Left lung (tissue), 14 donors: Measurements from ENCODE around the gene C14orf180. TPM values are rescaled to one million over a fixed set of nuclear protein-coding genes. Genes with fewer than 3 reads are reported as not detected.

Experiments
- ATAC-seq: fragments of 200-7000 bp; cut with Tn5 transposase; one replicate; pipeline ENCODE4 v1.9.1; 2020; ENCODE audit warnings: moderate library complexity
- DNase-seq, 4 donors: peaks; one replicate each; pipeline ENCODE4 v3.0.0-alpha.2; 2013 to 2020
- H3K27ac ChIP-seq, 2 donors: fragments of 200-600 bp; sonication (generic) in 1 of 2; one replicate each; pipeline versions ENCODE4 v1.5.0 to v1.8.0; 2020 to 2021
- H3K27me3 ChIP-seq, 2 donors: fragments of 200-600 bp; sonication (generic) in 1 of 2; one replicate each; pipeline versions ENCODE4 v1.5.0 to v1.8.0; 2020 to 2021
- H3K36me3 ChIP-seq, 2 donors: fragments of 200-600 bp; sonication (generic) in 1 of 2; one replicate each; pipeline versions ENCODE4 v1.5.0 to v1.8.0; 2020 to 2021
- H3K4me1 ChIP-seq, 2 donors: fragments of 200-600 bp; one replicate each; pipeline ENCODE4 v1.8.0; 2021
- H3K4me3 ChIP-seq, 2 donors: fragments of 200-600 bp; sonication (generic) in 1 of 2; one replicate each; pipeline versions ENCODE4 v1.5.0 to v1.8.0; 2020 to 2021; ENCODE audit warnings: mild to moderate bottlenecking in 1 of 2
- H3K9me3 ChIP-seq, 2 donors: fragments of 200-600 bp; sonication (generic) in 1 of 2; one replicate each; pipeline versions ENCODE4 v1.5.0 to v1.8.0; 2020 to 2021
- CTCF ChIP-seq, 2 donors: fragments of 200-600 bp; sonication (generic) in 1 of 2; IDR thresholded peaks; one replicate each; pipeline versions ENCODE4 v1.5.0 to v1.8.0; 2021; ENCODE audit warnings: antibody characterized with exemption in 2 of 2
- intact Hi-C, 2 donors: fragments of 100-400 bp; cut with DNase I; formaldehyde crosslinking; loops; one replicate each; pipeline versions ENCODE4 v1.11.2 to v1.14.2; 2022
- long read RNA-seq, 12 donors: library from polyadenylated mRNA in 2 of 12; unstranded in 2 of 12; transcript quantifications; one replicate each; pipeline ENCODE4 v2.0.0 and lab custom pipeline, GENCODE V29; 2019 to 2026
- polyA plus RNA-seq, 6 donors: library from polyadenylated mRNA; unstranded; fragments of 120-200 nt; gene quantifications; one replicate each; pipeline ENCODE4 v1.2.1, GENCODE V29; 2013; ENCODE audit not compliant: insufficient read length in 6 of 6
- total RNA-seq, 2 donors: library from RNA; stranded (reverse); fragmentation: NEBNext Ultra II Directional; extraction: Animal tissue kit (Norgen Biotek cat#: 25700); gene quantifications; one replicate each; pipeline ENCODE4 v1.2.1, GENCODE V29; 2021
- donor health status: DM: no; HTN: yes; CAD: no.
- donor health status: DM: no; HTN: no; CAD: no.

Gene C14orf180
- not detected for total RNA-seq
- not detected for polyA plus RNA-seq
- long read RNA-seq, donor 1 = 0 reads
- long read RNA-seq, donor 2 = 0 reads
- long read RNA-seq, donor 3 = 0 reads
- long read RNA-seq, donor 4 = 0 reads
- long read RNA-seq, donor 5 = 0 reads
- long read RNA-seq, donor 6 = 0 reads
- long read RNA-seq, donor 7 = 0 reads
- long read RNA-seq, donor 8 = 0 reads
- long read RNA-seq, donor 9 = 0 reads
- long read RNA-seq, donor 10 = 0 reads
- long read RNA-seq, donor 11 = 0 reads
- long read RNA-seq, donor 12 = 0 reads

- no peak for TF ChIP-seq CTCF (IDR thresholded peaks at IDR 0.05)
- Histone ChIP-seq H3K9me3 (no peaks in the 10 kb centered on the region), H3K4me3 (no peak within 1 kb of the TSS), H3K27me3 (peaks cover 0 to 96% of the 10 kb centered on the region in 2 donors), H3K27ac (no peak within 1 kb of the TSS), H3K4me1 (no peaks in the 10 kb centered on the region), H3K36me3 (no peaks in the 10 kb centered on the region)
- DNase-seq (no peak), ATAC-seq (no peak)
- intact Hi-C loops = no loop called here
These were observed at the start of gene C14orf180 for GRCh38 chr14:104579507-104579906. TSS of gene C14orf180 (plus strand) at chr14:104579764. CDS start at chr14:104586431, 6,667 bp downstream.

GRCh38 chr14:104530646-104531045 lies 48.9 kb upstream of the C14orf180 start:
- Histone ChIP-seq H3K4me3 (no peak overlapping the region), H3K4me1 (no peaks in the 10 kb centered on the region), H3K36me3 (no peaks in the 10 kb centered on the region), H3K27ac (no peak overlapping the region), H3K9me3 (peaks cover 0 to 22% of the 10 kb centered on the region in 2 donors), H3K27me3 (peaks cover 0 to 13% of the 10 kb centered on the region in 2 donors)
- no peak for ATAC-seq
- no peak for TF ChIP-seq CTCF (IDR thresholded peaks at IDR 0.05)
- intact Hi-C loops = no loop called here
- no peak for DNase-seq

GRCh38 chr14:104531421-104532190 lies 48.0 kb upstream of the C14orf180 start:
- no peak for DNase-seq
- H3K36me3 ChIP-seq = no peaks in the 10 kb centered on the region
- intact Hi-C loops = no loop called here

GRCh38 chr14:104532191-104532555 lies 47.4 kb upstream of the C14orf180 start:
- Histone ChIP-seq H3K4me1 (peaks cover 0 to under 1% of the 10 kb centered on the region in 2 donors), H3K9me3 (peaks cover 0 to 17% of the 10 kb centered on the region in 2 donors), H3K36me3 (no peaks in the 10 kb centered on the region), H3K27me3 (peaks cover 0 to 13% of the 10 kb centered on the region in 2 donors), H3K4me3 (no peak overlapping the region), H3K27ac (no peak overlapping the region)
- intact Hi-C loops = no loop called here
- DNase-seq (no peak), ATAC-seq (no peak)
- TF ChIP-seq CTCF (IDR thresholded peaks at IDR 0.05) = no peak

More at GRCh38 chr14:104531421-104532190, 48.0 kb upstream of the C14orf180 start:
- no peak overlapping the region for H3K27ac ChIP-seq
- no peak for TF ChIP-seq CTCF (IDR thresholded peaks at IDR 0.05)
- peaks cover 0 to 13% of the 10 kb centered on the region in 2 donors for H3K27me3 ChIP-seq
- H3K4me3 ChIP-seq = no peak overlapping the region
- no peaks in the 10 kb centered on the region for H3K4me1 ChIP-seq
- no peak for ATAC-seq
- peaks cover 0 to 17% of the 10 kb centered on the region in 2 donors for H3K9me3 ChIP-seq

GRCh38 chr14:104534036-104534435 lies 45.5 kb upstream of the C14orf180 start:
- Histone ChIP-seq H3K36me3 (no peaks in the 10 kb centered on the region), H3K4me1 (peaks cover 0 to 5% of the 10 kb centered on the region in 2 donors), H3K27ac (no peak overlapping the region), H3K9me3 (peaks cover 0 to 4% of the 10 kb centered on the region in 2 donors), H3K27me3 (peaks cover 0 to 13% of the 10 kb centered on the region in 2 donors), H3K4me3 (no peak overlapping the region)
- intact Hi-C loops = no loop called here
- no peak for TF ChIP-seq CTCF (IDR thresholded peaks at IDR 0.05)
- no peak for ATAC-seq
- no peak for DNase-seq
